GM23338 (cell line): ENCODE measurements around the gene FLT1. TPM values are rescaled to one million over a fixed set of nuclear protein-coding genes. Genes with fewer than 3 reads are reported as not detected.

ENCODE experiments used
- ATAC-seq: fragments of 200-7000 bp; cut with Tn5 transposase; 3 replicates; pipeline ENCODE4 v1.9.1; 2020
- DNase-seq: peaks from one replicate; pipeline ENCODE4 v3.0.0-alpha.2; 2015; ENCODE audit warnings: low spot score
- H2AFZ ChIP-seq: fragments of 200-600 bp; sonication (generic); 2 replicates; pipeline ENCODE4 v1.8.0; 2016; ENCODE audit warnings: antibody characterized with exemption, mild to moderate bottlenecking, moderate library complexity
- H3F3A ChIP-seq: fragments of 200-600 bp; sonication (generic); replicated peaks from 2 replicates; pipeline ENCODE4 v1.8.0; 2017; ENCODE audit warnings: antibody characterized with exemption, mixed run types, low read depth
- H3K27ac ChIP-seq: fragments of 200-600 bp; sonication (generic); 2 replicates; pipeline ENCODE4 v1.6.1; 2016; ENCODE audit warnings: low read depth
- H3K27me3 ChIP-seq: fragments of 200-600 bp; sonication (generic); 2 replicates; pipeline ENCODE4 v1.8.0; 2016; ENCODE audit warnings: mild to moderate bottlenecking, mixed run types, moderate library complexity; ENCODE audit not compliant: insufficient read depth
- H3K36me3 ChIP-seq: fragments of 200-600 bp; sonication (generic); 2 replicates; pipeline ENCODE4 v1.8.0; 2016; ENCODE audit warnings: mild to moderate bottlenecking; ENCODE audit not compliant: insufficient read depth
- H3K4me1 ChIP-seq: fragments of 200-600 bp; sonication (generic); 2 replicates; pipeline ENCODE4 v1.8.0; 2016; ENCODE audit warnings: mild to moderate bottlenecking, moderate library complexity; ENCODE audit not compliant: insufficient read depth
- H3K4me2 ChIP-seq: fragments of 200-600 bp; sonication (generic); 2 replicates; pipeline ENCODE4 v1.7.1; 2017; ENCODE audit warnings: mixed run types
- H3K4me3 ChIP-seq: fragments of 200-600 bp; sonication (generic); 2 replicates; pipeline ENCODE4 v1.6.1; 2016; ENCODE audit warnings: mixed run types
- H3K79me2 ChIP-seq: fragments of 200-600 bp; sonication (generic); replicated peaks from 2 replicates; pipeline ENCODE4 v1.8.0; 2017; ENCODE audit warnings: mild to moderate bottlenecking; ENCODE audit not compliant: insufficient read depth
- H3K9me2 ChIP-seq: fragments of 200-600 bp; sonication (generic); 2 replicates; pipeline ENCODE4 v1.8.0; 2017; ENCODE audit not compliant: insufficient read depth
- H4K20me1 ChIP-seq: fragments of 200-600 bp; sonication (generic); replicated peaks from 2 replicates; pipeline ENCODE4 v1.8.0; 2017; ENCODE audit warnings: mild to moderate bottlenecking; ENCODE audit not compliant: insufficient read depth
- H3K27ac Mint-ChIP-seq: 2 replicates; pipeline ENCODE4 v1.8.0; 2020; ENCODE audit warnings: inconsistent platforms, mild to moderate bottlenecking, moderate library complexity, mixed read lengths
- H3K27me3 Mint-ChIP-seq: 3 replicates; pipeline ENCODE4 v1.8.0; 2022; ENCODE audit warnings: low read depth, mild to moderate bottlenecking, moderate library complexity, mixed read lengths, inconsistent platforms; ENCODE audit not compliant: insufficient read depth, poor library complexity
- H3K36me3 Mint-ChIP-seq: 3 replicates; pipeline ENCODE4 v1.8.0; 2021; ENCODE audit warnings: low read depth, mild to moderate bottlenecking, inconsistent platforms, moderate library complexity, mixed read lengths
- H3K4me1 Mint-ChIP-seq: 3 replicates; pipeline ENCODE4 v1.8.0; 2020; ENCODE audit warnings: mild to moderate bottlenecking, inconsistent platforms, mixed read lengths
- H3K4me3 Mint-ChIP-seq: 3 replicates; pipeline ENCODE4 v1.8.0; 2021; ENCODE audit warnings: moderate library complexity, mild to moderate bottlenecking, inconsistent platforms, mixed read lengths
- H3K9me3 Mint-ChIP-seq: 3 replicates; pipeline ENCODE4 v1.8.0; 2020; ENCODE audit warnings: moderate library complexity, mild to moderate bottlenecking, inconsistent platforms, mixed read lengths
- CREB1 ChIP-seq: fragments of 250-450 bp; sonication (Bioruptor Pico); IDR thresholded peaks from 2 replicates; pipeline ENCODE4 v1.5.0; 2020; ENCODE audit warnings: low read depth, mild to moderate bottlenecking, moderate library complexity
- EZH2 ChIP-seq: fragments of 200-600 bp; sonication (generic); IDR thresholded peaks from one replicate; pipeline ENCODE4 v1.8.0; 2017; ENCODE audit warnings: antibody characterized with exemption, mild to moderate bottlenecking, low read depth; ENCODE audit not compliant: unreplicated experiment
- EZH2phosphoT487 ChIP-seq: fragments of 200-600 bp; sonication (generic); IDR thresholded peaks from one replicate; pipeline ENCODE4 v1.8.1; 2018; ENCODE audit warnings: antibody characterized with exemption; ENCODE audit not compliant: unreplicated experiment
- JUNB ChIP-seq: IDR thresholded peaks from one replicate; pipeline ENCODE4 v1.6.1; 2016; ENCODE audit warnings: antibody characterized with exemption; ENCODE audit not compliant: unreplicated experiment
- NANOG ChIP-seq: IDR thresholded peaks from 2 replicates; pipeline ENCODE4 v1.6.1; 2016; ENCODE audit warnings: antibody characterized with exemption, borderline replicate concordance
- POLR2AphosphoS5 ChIP-seq: IDR thresholded peaks from 2 replicates; pipeline ENCODE4 v1.6.1; 2016; ENCODE audit warnings: antibody characterized with exemption, low read depth
- REST ChIP-seq: IDR thresholded peaks from one replicate; pipeline ENCODE4 v1.6.1; 2018; ENCODE audit warnings: antibody characterized with exemption; ENCODE audit not compliant: unreplicated experiment
- STAT1 ChIP-seq: IDR thresholded peaks from one replicate; pipeline ENCODE4 v1.6.1; 2016; ENCODE audit warnings: antibody characterized with exemption; ENCODE audit not compliant: unreplicated experiment
- ZNF114 ChIP-seq: fragments of 250-450 bp; sonication (Bioruptor Pico); IDR thresholded peaks from 2 replicates; pipeline ENCODE4 v1.5.0; 2020; ENCODE audit warnings: mild to moderate bottlenecking, moderate library complexity
- ZNF331 ChIP-seq: fragments of 250-450 bp; sonication (Bioruptor Pico); IDR thresholded peaks from 2 replicates; pipeline ENCODE4 v1.5.0; 2020; ENCODE audit warnings: low read depth, mild to moderate bottlenecking, moderate library complexity
- polyA plus RNA-seq: library from polyadenylated mRNA; unstranded; fragments of >200 nt; fragmentation: Nextera tagmentation; extraction: Ambion mirVana; gene quantifications from 2 replicates; pipeline ENCODE4 v1.2.1, GENCODE V29; 2016
- total RNA-seq: library from RNA; depleted of rRNA; stranded (reverse); fragments of >200 nt; shearing (Covaris generic); gene quantifications from 2 replicates; pipeline ENCODE4 v1.2.3, GENCODE V29; 2014
- TF ChIP-seq, protein P1 (sequence below), 2 experiments: fragments of 200-600 bp in 1 of 2; sonication (generic) in 1 of 2; conservative IDR thresholded peaks; 2 replicates each; pipeline versions ENCODE4 v1.5.1 to v1.6.1; 2016 to 2017; ENCODE audit warnings: antibody characterized with exemption in 2 of 2, low read depth in 2 of 2, mild to moderate bottlenecking in 2 of 2, moderate library complexity in 1 of 2
- TF ChIP-seq, protein P2 (sequence below): IDR thresholded peaks from 2 replicates; pipeline ENCODE4 v1.6.1; 2016; ENCODE audit warnings: antibody characterized with exemption

The FLT1 gene
- total and polyA plus RNA-seq, 2 experiments from 2014 or later, result 26.8 to 116 TPM

GRCh38 chr13:28528388-28528787 lies 33.5 kb upstream of the FLT1 start:
- H3K36me3 Mint-ChIP-seq, result no peaks in the 10 kb centered on the region
- H3K27ac Mint-ChIP-seq, result no peak overlapping the region
- peaks cover 23% of the 10 kb centered on the region for H3K4me1 Mint-ChIP-seq
- H3K4me2 ChIP-seq, result no peak overlapping the region
- no peaks in the 10 kb centered on the region; the same call in 1 of the 2 replicates for H3K9me2 ChIP-seq
- H3F3A ChIP-seq, result peaks cover 21% of the 10 kb centered on the region
- no peak overlapping the region for H3K27ac ChIP-seq
- DNase-seq, result no peak
- H3K79me2 ChIP-seq, result no peaks in the 10 kb centered on the region
- H3K4me3 Mint-ChIP-seq, result no peak overlapping the region
- ATAC-seq, result no peak
- peaks cover 48% of the 10 kb centered on the region for H3K4me1 ChIP-seq
- H3K9me3 Mint-ChIP-seq, result no peaks in the 10 kb centered on the region
- H3K4me3 ChIP-seq, result no peak overlapping the region
- H4K20me1 ChIP-seq, result no peaks in the 10 kb centered on the region
- H2AFZ ChIP-seq, result no peak overlapping the region
- TF ChIP-seq STAT1 (no peak), POLR2AphosphoS5 (no peak)
- peaks cover 29% of the 10 kb centered on the region for H3K27me3 ChIP-seq
- no peaks in the 10 kb centered on the region for H3K36me3 ChIP-seq
- H3K27me3 Mint-ChIP-seq, result peaks cover 11% of the 10 kb centered on the region

GRCh38 chr13:28527629-28528028 lies 32.7 kb upstream of the FLT1 start:
- Histone ChIP-seq H3K79me2 (no peaks in the 10 kb centered on the region), H2AFZ (peak overlapping the region; percentile 1; the same call in 1 of the 2 replicates), H3F3A (peaks cover 19% of the 10 kb centered on the region), H3K4me3 (no peak overlapping the region), H3K36me3 (no peaks in the 10 kb centered on the region), H3K9me2 (no peaks in the 10 kb centered on the region; the same call in 1 of the 2 replicates), H3K27ac (no peak overlapping the region), H3K4me2 (no peak overlapping the region), H3K4me1 (peaks cover 52% of the 10 kb centered on the region), H3K27me3 (peaks cover 21% of the 10 kb centered on the region), H4K20me1 (no peaks in the 10 kb centered on the region)
- Mint-ChIP-seq H3K9me3 (no peaks in the 10 kb centered on the region), H3K27ac (no peak overlapping the region), H3K4me3 (no peak overlapping the region), H3K27me3 (peaks cover 4% of the 10 kb centered on the region), H3K4me1 (peaks cover 23% of the 10 kb centered on the region), H3K36me3 (no peaks in the 10 kb centered on the region)
- ATAC-seq (no peak), DNase-seq (no peak)
- TF ChIP-seq ZNF114 (CRISPR knock-in tag) (no peak), ZNF331 (CRISPR knock-in tag) (no peak), EZH2phosphoT487 (no peak), POLR2AphosphoS5 (no peak), EZH2 (no peak), STAT1 (no peak), REST (no peak), CREB1 (CRISPR knock-in tag) (no peak), NANOG (no peak), JUNB (no peak)
- TF ChIP-seq, protein P1, sequence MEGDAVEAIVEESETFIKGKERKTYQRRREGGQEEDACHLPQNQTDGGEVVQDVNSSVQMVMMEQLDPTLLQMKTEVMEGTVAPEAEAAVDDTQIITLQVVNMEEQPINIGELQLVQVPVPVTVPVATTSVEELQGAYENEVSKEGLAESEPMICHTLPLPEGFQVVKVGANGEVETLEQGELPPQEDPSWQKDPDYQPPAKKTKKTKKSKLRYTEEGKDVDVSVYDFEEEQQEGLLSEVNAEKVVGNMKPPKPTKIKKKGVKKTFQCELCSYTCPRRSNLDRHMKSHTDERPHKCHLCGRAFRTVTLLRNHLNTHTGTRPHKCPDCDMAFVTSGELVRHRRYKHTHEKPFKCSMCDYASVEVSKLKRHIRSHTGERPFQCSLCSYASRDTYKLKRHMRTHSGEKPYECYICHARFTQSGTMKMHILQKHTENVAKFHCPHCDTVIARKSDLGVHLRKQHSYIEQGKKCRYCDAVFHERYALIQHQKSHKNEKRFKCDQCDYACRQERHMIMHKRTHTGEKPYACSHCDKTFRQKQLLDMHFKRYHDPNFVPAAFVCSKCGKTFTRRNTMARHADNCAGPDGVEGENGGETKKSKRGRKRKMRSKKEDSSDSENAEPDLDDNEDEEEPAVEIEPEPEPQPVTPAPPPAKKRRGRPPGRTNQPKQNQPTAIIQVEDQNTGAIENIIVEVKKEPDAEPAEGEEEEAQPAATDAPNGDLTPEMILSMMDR (conservative IDR thresholded peaks at IDR 0.05; ENCODE audit: low read depth in 2 of 2), result no peak
- TF ChIP-seq, protein P2, sequence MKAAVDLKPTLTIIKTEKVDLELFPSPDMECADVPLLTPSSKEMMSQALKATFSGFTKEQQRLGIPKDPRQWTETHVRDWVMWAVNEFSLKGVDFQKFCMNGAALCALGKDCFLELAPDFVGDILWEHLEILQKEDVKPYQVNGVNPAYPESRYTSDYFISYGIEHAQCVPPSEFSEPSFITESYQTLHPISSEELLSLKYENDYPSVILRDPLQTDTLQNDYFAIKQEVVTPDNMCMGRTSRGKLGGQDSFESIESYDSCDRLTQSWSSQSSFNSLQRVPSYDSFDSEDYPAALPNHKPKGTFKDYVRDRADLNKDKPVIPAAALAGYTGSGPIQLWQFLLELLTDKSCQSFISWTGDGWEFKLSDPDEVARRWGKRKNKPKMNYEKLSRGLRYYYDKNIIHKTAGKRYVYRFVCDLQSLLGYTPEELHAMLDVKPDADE, result no peak
